HCT116 (cell line): Measurements from ENCODE around the gene PEF1. TPM values are rescaled to one million over a fixed set of nuclear protein-coding genes. Genes with fewer than 3 reads are reported as not detected.

ENCODE experiments used
- ATAC-seq: fragments of 200-7000 bp; cut with Tn5 transposase; 2 replicates; pipeline ENCODE4 v1.9.1; 2020; ENCODE audit warnings: mild to moderate bottlenecking, moderate library complexity
- BruUV-seq: library from RNA; stranded (reverse); fragments of 400-500 nt; replicated peaks from 2 replicates; lab custom pipeline; 2021; lab: Mats Ljungman, UMichigan
- CTCF ChIA-PET: fragments of 300-600 bp; sonication (Branson Sonifier 250); formaldehyde crosslinking; loops from one replicate; lab custom pipeline; 2021; ENCODE audit warnings: antibody characterized with exemption; lab: Charles Lee
- POLR2A ChIA-PET: fragments of 300-600, 350-600 bp; sonication (Branson Sonifier 250); formaldehyde crosslinking; loops from one replicate; lab custom pipeline; 2021; ENCODE audit warnings: antibody characterized with exemption; lab: Charles Lee
- RAD21 ChIA-PET, 2 experiments: fragments of 300-600 bp; sonication (Branson Sonifier 250); formaldehyde crosslinking; loops; one replicate each; lab custom pipeline; 2023; ENCODE audit warnings: low total read pairs in 2 of 2; ENCODE audit not compliant: uncharacterized antibody in 2 of 2, unreplicated experiment in 2 of 2, low non-redundant PET in 1 of 2; lab: Charles Lee
- DNase-seq: peaks from one replicate; pipeline ENCODE4 v3.0.0-alpha.2; 2010; ENCODE audit warnings: low read depth, low spot score
- H2AFZ ChIP-seq: fragments of 200-600 bp; shearing (Covaris generic), sonication (generic); 2 replicates; pipeline ENCODE4 v1.6.1; 2017; ENCODE audit warnings: low read depth, mixed run types, mixed read lengths, antibody characterized with exemption, low read length; ENCODE audit not compliant: poor library complexity, severe bottlenecking
- H3K27ac ChIP-seq: 2 replicates; pipeline ENCODE4 v1.5.1; 2012; ENCODE audit warnings: low read depth, low read length
- H3K27me3 ChIP-seq: fragments of 200-600 bp; sonication (generic); 2 replicates; pipeline ENCODE4 v1.6.1; 2016; ENCODE audit warnings: mixed run types, low read length, mixed read lengths; ENCODE audit not compliant: insufficient read depth
- H3K36me3 ChIP-seq, 2 experiments: fragments of 200-500 bp in 1 of 2; fragments of 200-600 bp in 1 of 2; sonication (Bioruptor generic) in 1 of 2; sonication (generic) in 1 of 2; 2 replicates each; pipeline versions ENCODE4 v1.5.1 to v1.6.1; 2014 to 2016; ENCODE audit warnings: low read length in 2 of 2, inconsistent platforms in 1 of 2, mixed read lengths in 1 of 2, mixed run types in 1 of 2; ENCODE audit not compliant: insufficient read depth in 2 of 2, control insufficient read depth in 1 of 2
- H3K4me1 ChIP-seq, 2 experiments: fragments of 200-600 bp in 1 of 2; sonication (generic) in 1 of 2; 2 replicates each; pipeline versions ENCODE4 v1.5.1 to v1.6.1; 2012 to 2017; ENCODE audit warnings: low read length in 2 of 2, inconsistent platforms in 1 of 2, mild to moderate bottlenecking in 1 of 2, mixed read lengths in 1 of 2, mixed run types in 1 of 2, moderate library complexity in 1 of 2; ENCODE audit not compliant: insufficient read depth in 2 of 2, control insufficient read depth in 1 of 2
- H3K4me2 ChIP-seq: fragments of 200-600 bp; sonication (generic); 2 replicates; pipeline ENCODE4 v1.6.1; 2017; ENCODE audit warnings: mixed run types, low read length, mixed read lengths
- H3K4me3 ChIP-seq, 2 experiments: fragments of 200-600 bp in 1 of 2; sonication (generic) in 1 of 2; replicated peaks in 1 of 2; 2 replicates each; pipeline ENCODE4 v1.5.1; 2011 to 2016; ENCODE audit warnings: low read length in 2 of 2, control low read depth in 1 of 2, low read depth in 1 of 2, mild to moderate bottlenecking in 1 of 2, mixed read lengths in 1 of 2, mixed run types in 1 of 2
- H3K79me2 ChIP-seq: fragments of 200-600 bp; sonication (generic); 2 replicates; pipeline ENCODE4 v1.6.1; 2017; ENCODE audit warnings: mild to moderate bottlenecking, mixed run types, low read length, moderate library complexity, mixed read lengths; ENCODE audit not compliant: insufficient read depth
- H3K9ac ChIP-seq: fragments of 200-600 bp; sonication (generic); 2 replicates; pipeline ENCODE4 v1.6.1; 2016; ENCODE audit warnings: low read length, mixed read lengths
- H3K9me2 ChIP-seq: fragments of 200-600 bp; sonication (generic), shearing (Covaris generic); 2 replicates; pipeline ENCODE4 v1.6.1; 2017; ENCODE audit warnings: mixed run types, mild to moderate bottlenecking, moderate library complexity; ENCODE audit not compliant: insufficient read depth
- H3K9me3 ChIP-seq, 2 experiments: fragments of 200-500 bp in 1 of 2; fragments of 200-600 bp in 1 of 2; sonication (Bioruptor generic) in 1 of 2; sonication (generic) in 1 of 2; 2 replicates each; pipeline ENCODE4 v1.6.1; 2014 to 2017; ENCODE audit warnings: low read length in 2 of 2, mixed read lengths in 2 of 2, inconsistent platforms in 1 of 2, low read depth in 1 of 2, mild to moderate bottlenecking in 1 of 2, mixed run types in 1 of 2, moderate library complexity in 1 of 2; ENCODE audit not compliant: control insufficient read depth in 1 of 2, insufficient read depth in 1 of 2
- H4K20me1 ChIP-seq: fragments of 200-600 bp; sonication (generic), shearing (Covaris generic); 2 replicates; pipeline ENCODE4 v1.6.1; 2017; ENCODE audit warnings: mixed run types, mild to moderate bottlenecking, moderate library complexity; ENCODE audit not compliant: insufficient read depth
- CBX3 ChIP-seq: IDR thresholded peaks from 2 replicates; pipeline ENCODE4 v1.6.1; 2012; ENCODE audit warnings: low read depth
- CEBPB ChIP-seq: IDR thresholded peaks from 2 replicates; pipeline ENCODE4 v1.6.1; 2012; ENCODE audit warnings: low read depth
- EGR1 ChIP-seq: IDR thresholded peaks from 2 replicates; pipeline ENCODE4 v1.6.1; 2012; ENCODE audit warnings: low read depth
- EZH2 ChIP-seq: fragments of 200-600 bp; sonication (generic); IDR thresholded peaks from 2 replicates; pipeline ENCODE4 v1.6.1; 2017; ENCODE audit warnings: antibody characterized with exemption, mixed run types
- EZH2phosphoT487 ChIP-seq: fragments of 200-600 bp; IDR thresholded peaks from 2 replicates; pipeline ENCODE4 v1.6.1; 2018; ENCODE audit warnings: antibody characterized with exemption, borderline replicate concordance
- FOSL1 ChIP-seq: IDR thresholded peaks from 2 replicates; pipeline ENCODE4 v1.6.1; 2012; ENCODE audit warnings: low read depth
- JUND ChIP-seq: IDR thresholded peaks from 2 replicates; pipeline ENCODE4 v1.6.1; 2012
- POLR2A ChIP-seq: IDR thresholded peaks from 2 replicates; pipeline ENCODE4 v1.7.0; 2011; ENCODE audit warnings: borderline replicate concordance; ENCODE audit not compliant: insufficient read depth, insufficient read length; ENCODE audit errors: extremely low read depth
- POLR2AphosphoS5 ChIP-seq: IDR thresholded peaks from 2 replicates; pipeline ENCODE4 v1.6.1; 2011; ENCODE audit warnings: mild to moderate bottlenecking, low read depth, low read length, moderate library complexity
- RAD21 ChIP-seq: IDR thresholded peaks from 2 replicates; pipeline ENCODE4 v1.6.1; 2012; ENCODE audit warnings: low read depth, mild to moderate bottlenecking
- SIN3A ChIP-seq: IDR thresholded peaks from 2 replicates; pipeline ENCODE4 v1.6.1; 2012; ENCODE audit warnings: low read depth
- SP1 ChIP-seq: IDR thresholded peaks from 2 replicates; pipeline ENCODE4 v1.6.1; 2012; ENCODE audit warnings: low read depth
- SRF ChIP-seq: IDR thresholded peaks from 2 replicates; pipeline ENCODE4 v1.6.1; 2012; ENCODE audit warnings: low read depth
- YY1 ChIP-seq: IDR thresholded peaks from 2 replicates; pipeline ENCODE4 v1.6.1; 2011; ENCODE audit warnings: low read length, low read depth, moderate library complexity, mild to moderate bottlenecking; ENCODE audit not compliant: insufficient replicate concordance; ENCODE audit errors: extremely low read depth
- ZNF274 ChIP-seq: fragments of 200-500 bp; sonication (Bioruptor generic); IDR thresholded peaks from 2 replicates; pipeline ENCODE4 v1.6.1; 2014; ENCODE audit warnings: mild to moderate bottlenecking, low read depth, low read length, inconsistent platforms
- intact Hi-C: fragments of 100-400 bp; cut with micrococcal nuclease; formaldehyde crosslinking; loops from 2 replicates; pipeline ENCODE4 v1.10.0; 2022
- total RNA-seq: library from RNA; stranded (reverse); gene quantifications from one replicate; pipeline ENCODE4 v1.2.1, GENCODE V29; 2021; ENCODE audit not compliant: unreplicated experiment
- TF ChIP-seq, protein P1 (sequence below), 3 experiments: fragments of 200-600 bp in 1 of 3; sonication (generic) in 1 of 3; IDR thresholded peaks in 2 of 3; conservative IDR thresholded peaks in 1 of 3; 2 replicates each; pipeline ENCODE4 v1.5.1; 2012 to 2017; ENCODE audit warnings: low read depth in 2 of 3, low read length in 2 of 3, antibody characterized with exemption in 1 of 3, borderline replicate concordance in 1 of 3, control low read depth in 1 of 3, mild to moderate bottlenecking in 1 of 3, mixed read lengths in 1 of 3, mixed run types in 1 of 3, moderate library complexity in 1 of 3; ENCODE audit not compliant: insufficient read depth in 1 of 3
- TF ChIP-seq, protein P2 (sequence below): IDR thresholded peaks from 2 replicates; pipeline ENCODE4 v1.6.1; 2012
- TF ChIP-seq, protein P3 (sequence below): IDR thresholded peaks from 2 replicates; pipeline ENCODE4 v1.6.1; 2012
- TF ChIP-seq, protein P4 (sequence below): IDR thresholded peaks from 2 replicates; pipeline ENCODE4 v1.6.1; 2012; ENCODE audit warnings: low read depth

PEF1 gene
- total RNA-seq, 1 experiment from 2014 or later = 37.6 TPM

DNA sequence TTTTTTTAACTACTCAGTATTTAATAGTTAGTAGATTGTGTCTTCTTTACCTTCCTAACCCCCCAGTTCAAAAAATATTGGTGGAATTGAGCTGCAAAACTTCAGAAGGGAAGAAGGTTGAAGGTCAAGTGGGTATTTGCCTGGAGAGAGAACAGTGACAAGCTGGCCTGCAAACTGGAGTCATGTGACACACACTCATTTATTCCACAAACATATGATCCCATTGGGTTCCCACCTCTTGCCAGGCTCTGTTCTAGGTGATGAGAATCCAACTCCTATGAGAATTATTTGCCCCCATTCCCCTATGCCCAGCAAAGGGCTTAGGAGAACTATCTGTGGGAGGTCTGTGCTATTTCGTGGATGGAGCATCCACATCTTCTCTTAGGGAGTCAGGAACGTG is 3.5 kb upstream of the PEF1 start:
- intact Hi-C loops = no loop called here
- POLR2A ChIA-PET = no interaction called here
- Histone ChIP-seq H3K27me3 (no peaks in the 10 kb centered on the region), H3K9me2 (no peaks in the 10 kb centered on the region), H3K79me2 (peaks cover 12% of the 10 kb centered on the region), H3K36me3 (no peaks in the 10 kb centered on the region), H4K20me1 (no peaks in the 10 kb centered on the region), H3K4me1 (peaks cover 6 to 18% of the 10 kb centered on the region in 2 experiments; a peak in 3 of 4 replicates), H2AFZ (no peak overlapping the region), H3K27ac (no peak overlapping the region), H3K4me2 (no peak overlapping the region), H3K9me3 (no peaks in the 10 kb centered on the region), H3K4me3 (no peak overlapping the region), H3K9ac (no peak overlapping the region)
- ATAC-seq (no peak), DNase-seq (no peak)
- RAD21 ChIA-PET = no interaction called here
- TF ChIP-seq ZNF274 (no peak), JUND (no peak), EZH2 (no peak), SRF (no peak), CBX3 (no peak), CEBPB (no peak), POLR2A (no peak), RAD21 (no peak), EZH2phosphoT487 (no peak), EGR1 (no peak), SIN3A (no peak), POLR2AphosphoS5 (no peak), SP1 (no peak), YY1 (no peak), FOSL1 (no peak)
- TF ChIP-seq, protein P1, sequence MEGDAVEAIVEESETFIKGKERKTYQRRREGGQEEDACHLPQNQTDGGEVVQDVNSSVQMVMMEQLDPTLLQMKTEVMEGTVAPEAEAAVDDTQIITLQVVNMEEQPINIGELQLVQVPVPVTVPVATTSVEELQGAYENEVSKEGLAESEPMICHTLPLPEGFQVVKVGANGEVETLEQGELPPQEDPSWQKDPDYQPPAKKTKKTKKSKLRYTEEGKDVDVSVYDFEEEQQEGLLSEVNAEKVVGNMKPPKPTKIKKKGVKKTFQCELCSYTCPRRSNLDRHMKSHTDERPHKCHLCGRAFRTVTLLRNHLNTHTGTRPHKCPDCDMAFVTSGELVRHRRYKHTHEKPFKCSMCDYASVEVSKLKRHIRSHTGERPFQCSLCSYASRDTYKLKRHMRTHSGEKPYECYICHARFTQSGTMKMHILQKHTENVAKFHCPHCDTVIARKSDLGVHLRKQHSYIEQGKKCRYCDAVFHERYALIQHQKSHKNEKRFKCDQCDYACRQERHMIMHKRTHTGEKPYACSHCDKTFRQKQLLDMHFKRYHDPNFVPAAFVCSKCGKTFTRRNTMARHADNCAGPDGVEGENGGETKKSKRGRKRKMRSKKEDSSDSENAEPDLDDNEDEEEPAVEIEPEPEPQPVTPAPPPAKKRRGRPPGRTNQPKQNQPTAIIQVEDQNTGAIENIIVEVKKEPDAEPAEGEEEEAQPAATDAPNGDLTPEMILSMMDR (IDR thresholded peaks at IDR 0.05 in 2 of 3, conservative IDR thresholded peaks at IDR 0.05 in 1 of 3; ENCODE audit: borderline replicate concordance in 1 of 3, insufficient read depth in 1 of 3, low read depth in 2 of 3, low read length in 2 of 3) = no peak
- TF ChIP-seq, protein P2, sequence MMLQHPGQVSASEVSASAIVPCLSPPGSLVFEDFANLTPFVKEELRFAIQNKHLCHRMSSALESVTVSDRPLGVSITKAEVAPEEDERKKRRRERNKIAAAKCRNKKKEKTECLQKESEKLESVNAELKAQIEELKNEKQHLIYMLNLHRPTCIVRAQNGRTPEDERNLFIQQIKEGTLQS = no peak
- TF ChIP-seq, protein P3, sequence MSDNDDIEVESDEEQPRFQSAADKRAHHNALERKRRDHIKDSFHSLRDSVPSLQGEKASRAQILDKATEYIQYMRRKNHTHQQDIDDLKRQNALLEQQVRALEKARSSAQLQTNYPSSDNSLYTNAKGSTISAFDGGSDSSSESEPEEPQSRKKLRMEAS = no peak
- TF ChIP-seq, protein P4, sequence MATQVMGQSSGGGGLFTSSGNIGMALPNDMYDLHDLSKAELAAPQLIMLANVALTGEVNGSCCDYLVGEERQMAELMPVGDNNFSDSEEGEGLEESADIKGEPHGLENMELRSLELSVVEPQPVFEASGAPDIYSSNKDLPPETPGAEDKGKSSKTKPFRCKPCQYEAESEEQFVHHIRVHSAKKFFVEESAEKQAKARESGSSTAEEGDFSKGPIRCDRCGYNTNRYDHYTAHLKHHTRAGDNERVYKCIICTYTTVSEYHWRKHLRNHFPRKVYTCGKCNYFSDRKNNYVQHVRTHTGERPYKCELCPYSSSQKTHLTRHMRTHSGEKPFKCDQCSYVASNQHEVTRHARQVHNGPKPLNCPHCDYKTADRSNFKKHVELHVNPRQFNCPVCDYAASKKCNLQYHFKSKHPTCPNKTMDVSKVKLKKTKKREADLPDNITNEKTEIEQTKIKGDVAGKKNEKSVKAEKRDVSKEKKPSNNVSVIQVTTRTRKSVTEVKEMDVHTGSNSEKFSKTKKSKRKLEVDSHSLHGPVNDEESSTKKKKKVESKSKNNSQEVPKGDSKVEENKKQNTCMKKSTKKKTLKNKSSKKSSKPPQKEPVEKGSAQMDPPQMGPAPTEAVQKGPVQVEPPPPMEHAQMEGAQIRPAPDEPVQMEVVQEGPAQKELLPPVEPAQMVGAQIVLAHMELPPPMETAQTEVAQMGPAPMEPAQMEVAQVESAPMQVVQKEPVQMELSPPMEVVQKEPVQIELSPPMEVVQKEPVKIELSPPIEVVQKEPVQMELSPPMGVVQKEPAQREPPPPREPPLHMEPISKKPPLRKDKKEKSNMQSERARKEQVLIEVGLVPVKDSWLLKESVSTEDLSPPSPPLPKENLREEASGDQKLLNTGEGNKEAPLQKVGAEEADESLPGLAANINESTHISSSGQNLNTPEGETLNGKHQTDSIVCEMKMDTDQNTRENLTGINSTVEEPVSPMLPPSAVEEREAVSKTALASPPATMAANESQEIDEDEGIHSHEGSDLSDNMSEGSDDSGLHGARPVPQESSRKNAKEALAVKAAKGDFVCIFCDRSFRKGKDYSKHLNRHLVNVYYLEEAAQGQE = no peak
- no TSS peak for BruUV-seq
- CTCF ChIA-PET = no interaction called here
